Adrenal gland (tissue), 5 donors: Measurements from ENCODE around the gene MMS22L.

Experiments used
- CTCF ChIP-seq, 6 experiments: fragments of 450-650 bp in 4 of 6; fragments of 200-600 bp in 2 of 6; sonication (generic) in 1 of 6; IDR thresholded peaks; 1 replicate in 5 of 6; 2 replicates in 1 of 6; pipeline versions ENCODE4 v1.5.1 to v1.8.0; 2016 to 2021; ENCODE audit warnings: antibody characterized with exemption in 6 of 6, mild to moderate bottlenecking in 2 of 6, moderate library complexity in 1 of 6
- POLR2A ChIP-seq, 2 donors: fragments of 450-650 bp; IDR thresholded peaks; one replicate each; pipeline ENCODE4 v1.6.1; 2017; ENCODE audit warnings: antibody characterized with exemption in 2 of 2, mild to moderate bottlenecking in 2 of 2, moderate library complexity in 1 of 2
- donor health status: DM: no; HTN: no; CAD: no.

DNA sequence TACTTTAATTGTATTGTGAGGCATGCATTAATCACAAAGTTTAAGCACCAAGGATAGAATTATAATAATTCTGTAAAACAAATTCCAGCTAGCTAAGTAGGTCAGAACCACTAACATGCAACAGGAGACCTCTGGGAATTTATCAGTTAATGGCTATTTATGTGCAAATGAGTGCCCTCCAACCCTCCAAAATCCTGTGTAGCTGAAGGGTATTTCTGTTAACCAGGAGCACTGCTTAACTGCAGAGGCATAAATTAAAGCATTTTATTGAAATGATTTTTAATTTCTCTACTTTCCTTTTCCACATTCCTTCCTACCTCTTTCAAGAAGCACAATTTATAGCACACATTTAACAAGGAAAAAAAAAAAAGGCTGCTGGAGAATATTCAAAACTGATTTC, 77.0 kb downstream of the MMS22L start:
- TF ChIP-seq POLR2A (IDR thresholded peaks at IDR 0.05) = no peak
- TF ChIP-seq CTCF (IDR thresholded peaks at IDR 0.05) = no peak
